ENCODE results near the gene PLEKHA6.

PLEKHA6 gene

GRCh38 chr1:204203206-204203767 lies 156.4 kb downstream of the PLEKHA6 start:
- FAIRE-seq: no peak

- no peak for FAIRE-seq
These were observed 157.2 kb downstream of the PLEKHA6 start for GRCh38 chr1:204202481-204202880.

- no peak for FAIRE-seq
These were observed 158.2 kb downstream of the PLEKHA6 start for GRCh38 chr1:204201348-204202040.

GRCh38 chr1:204199579-204199978 lies 160.2 kb downstream of the PLEKHA6 start:
- no peak for FAIRE-seq

GRCh38 chr1:204198348-204199340 lies 161.1 kb downstream of the PLEKHA6 start:
- FAIRE-seq: no peak

- FAIRE-seq: no peak
These were observed 162.7 kb downstream of the PLEKHA6 start for GRCh38 chr1:204197068-204197467.

GRCh38 chr1:204196068-204196795 lies 163.5 kb downstream of the PLEKHA6 start, which contains the start of gene KISS1:
TSS of gene KISS1 (minus strand) at chr1:204196491. CDS start at chr1:204192876, 3,615 bp downstream.
- no peak for FAIRE-seq

- no peak for FAIRE-seq
These were observed 165.0 kb downstream of the PLEKHA6 start for GRCh38 chr1:204194771-204195170.

GRCh38 chr1:204194080-204194479 lies 165.6 kb downstream of the PLEKHA6 start:
- FAIRE-seq: no peak

- FAIRE-seq: no peak
These were observed 167.0 kb downstream of the PLEKHA6 start for GRCh38 chr1:204192589-204193352.

- no peak for FAIRE-seq
These were observed 167.7 kb downstream of the PLEKHA6 start for GRCh38 chr1:204192046-204192445.

GRCh38 chr1:204191456-204191855 lies 168.3 kb downstream of the PLEKHA6 start:
- no peak for FAIRE-seq

- no peak for FAIRE-seq
These were observed 169.2 kb downstream of the PLEKHA6 start for GRCh38 chr1:204190212-204191211.

- FAIRE-seq: no peak
These were observed 170.6 kb downstream of the PLEKHA6 start for GRCh38 chr1:204188959-204189639.

- no peak for FAIRE-seq
These were observed 173.1 kb downstream of the PLEKHA6 start for GRCh38 chr1:204186597-204186996.

GRCh38 chr1:204181116-204181515 lies 178.6 kb downstream of the PLEKHA6 start:
- no peak for FAIRE-seq

GRCh38 chr1:204180133-204180532 lies 179.6 kb downstream of the PLEKHA6 start:
- FAIRE-seq: no peak

- no peak for FAIRE-seq
These were observed 181.0 kb downstream of the PLEKHA6 start for GRCh38 chr1:204178487-204179281.

- no peak for FAIRE-seq
These were observed 182.6 kb downstream of the PLEKHA6 start for GRCh38 chr1:204177133-204177532.
